Astrocyte (in vitro differentiated cells and primary cell): ENCODE measurements around the gene AZU1.

Experiments used
- EZH2 ChIP-seq: IDR thresholded peaks from 2 replicates; pipeline ENCODE4 v1.6.1; 2012; ENCODE audit warnings: mild to moderate bottlenecking, low read length, inconsistent platforms; ENCODE audit not compliant: insufficient read depth
- TF ChIP-seq, protein P1 (sequence below): IDR thresholded peaks from 2 replicates; pipeline ENCODE4 v1.5.1; 2011; ENCODE audit warnings: low read depth, mild to moderate bottlenecking, inconsistent platforms, low read length, moderate library complexity; ENCODE audit not compliant: insufficient read depth

- TF ChIP-seq, protein P1, sequence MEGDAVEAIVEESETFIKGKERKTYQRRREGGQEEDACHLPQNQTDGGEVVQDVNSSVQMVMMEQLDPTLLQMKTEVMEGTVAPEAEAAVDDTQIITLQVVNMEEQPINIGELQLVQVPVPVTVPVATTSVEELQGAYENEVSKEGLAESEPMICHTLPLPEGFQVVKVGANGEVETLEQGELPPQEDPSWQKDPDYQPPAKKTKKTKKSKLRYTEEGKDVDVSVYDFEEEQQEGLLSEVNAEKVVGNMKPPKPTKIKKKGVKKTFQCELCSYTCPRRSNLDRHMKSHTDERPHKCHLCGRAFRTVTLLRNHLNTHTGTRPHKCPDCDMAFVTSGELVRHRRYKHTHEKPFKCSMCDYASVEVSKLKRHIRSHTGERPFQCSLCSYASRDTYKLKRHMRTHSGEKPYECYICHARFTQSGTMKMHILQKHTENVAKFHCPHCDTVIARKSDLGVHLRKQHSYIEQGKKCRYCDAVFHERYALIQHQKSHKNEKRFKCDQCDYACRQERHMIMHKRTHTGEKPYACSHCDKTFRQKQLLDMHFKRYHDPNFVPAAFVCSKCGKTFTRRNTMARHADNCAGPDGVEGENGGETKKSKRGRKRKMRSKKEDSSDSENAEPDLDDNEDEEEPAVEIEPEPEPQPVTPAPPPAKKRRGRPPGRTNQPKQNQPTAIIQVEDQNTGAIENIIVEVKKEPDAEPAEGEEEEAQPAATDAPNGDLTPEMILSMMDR: no peak
- TF ChIP-seq EZH2: no peak
These were observed 23.8 kb upstream of the AZU1 start for GRCh38 chr19:803686-804418.
